ENCODE measurements around the gene ITFG1. TPM values are rescaled to one million over a fixed set of nuclear protein-coding genes. Genes with fewer than 3 reads are reported as not detected.

The ITFG1 gene
- total RNA-seq, 1 experiment from 2014 or later = 20.0 TPM

GRCh38 chr16:47309581-47310312, 151.1 kb downstream of the ITFG1 start:
- ATAC-seq (peak; percentile 33; the same call in 1 of the 2 replicates), DNase-seq (no peak)
- Histone ChIP-seq H3K9ac (ENCODE audit: low read length) (no peak overlapping the region), H3F3A (ENCODE audit: low read length, unreplicated experiment) (no peaks in the 10 kb centered on the region), H3K9me2 (replicated peaks; ENCODE audit: low read length) (no peaks in the 10 kb centered on the region), H3K4me1 (ENCODE audit: insufficient read depth, low read length) (no peaks in the 10 kb centered on the region), H3K79me2 (ENCODE audit: low read length) (no peaks in the 10 kb centered on the region), H3K27me3 (ENCODE audit: low read length) (no peaks in the 10 kb centered on the region), H3K9me3 (ENCODE audit: low read length) (no peaks in the 10 kb centered on the region), H3K4me3 (ENCODE audit: low read length) (no peak overlapping the region), H3K4me2 (ENCODE audit: low read length) (no peak overlapping the region), H3K27ac (ENCODE audit: low read length) (no peak overlapping the region), H4K20me1 (ENCODE audit: low read length) (no peaks in the 10 kb centered on the region), H3K36me3 (ENCODE audit: low read depth, low read length) (no peaks in the 10 kb centered on the region; the same call in 1 of the 2 replicates), H2AFZ (ENCODE audit: low read length) (no peak overlapping the region)
- TF ChIP-seq CTCF (conservative IDR thresholded peaks at IDR 0.05; ENCODE audit: low read depth, low read length) (no peak), EZH2phosphoT487 (IDR thresholded peaks at IDR 0.05; ENCODE audit: borderline replicate concordance, low read length) (no peak), EZH2 (IDR thresholded peaks at IDR 0.05; ENCODE audit: low read length, unreplicated experiment) (no peak)
- no TSS peak for BruUV-seq (replicated peaks)
- POLR2A ChIA-PET (ENCODE audit: unreplicated experiment) = no interaction called here
- CTCF ChIA-PET = no interaction called here
- intact Hi-C loops (cut with micrococcal nuclease) = no loop called here

GRCh38 chr16:47308601-47309000, 152.3 kb downstream of the ITFG1 start:
- TF ChIP-seq CTCF (conservative IDR thresholded peaks at IDR 0.05; ENCODE audit: low read depth, low read length) (no peak), EZH2phosphoT487 (IDR thresholded peaks at IDR 0.05; ENCODE audit: borderline replicate concordance, low read length) (no peak), EZH2 (IDR thresholded peaks at IDR 0.05; ENCODE audit: low read length, unreplicated experiment) (no peak)

GRCh38 chr16:47304563-47304962, 156.3 kb downstream of the ITFG1 start:
- no peak overlapping the region for H3K4me3 ChIP-seq (ENCODE audit: low read length)
- no peak overlapping the region for H3K4me2 ChIP-seq (ENCODE audit: low read length)
- H3K27ac ChIP-seq (ENCODE audit: low read length) = no peak overlapping the region
- no peaks in the 10 kb centered on the region for H3K36me3 ChIP-seq (ENCODE audit: low read depth, low read length)
- CTCF ChIA-PET = no interaction called here
- H4K20me1 ChIP-seq (ENCODE audit: low read length) = no peaks in the 10 kb centered on the region
- no peaks in the 10 kb centered on the region for H3K9me3 ChIP-seq (ENCODE audit: low read length)
- no peak overlapping the region for H2AFZ ChIP-seq (ENCODE audit: low read length)
- ATAC-seq (no peak), DNase-seq (no peak)
- no peaks in the 10 kb centered on the region for H3K4me1 ChIP-seq (ENCODE audit: insufficient read depth, low read length)
- H3K9me2 ChIP-seq (replicated peaks; ENCODE audit: low read length) = no peaks in the 10 kb centered on the region
- intact Hi-C loops (cut with micrococcal nuclease) = no loop called here
- H3F3A ChIP-seq (ENCODE audit: low read length, unreplicated experiment) = no peaks in the 10 kb centered on the region
- no TSS peak for BruUV-seq (replicated peaks)
- no peaks in the 10 kb centered on the region for H3K79me2 ChIP-seq (ENCODE audit: low read length)
- TF ChIP-seq EZH2 (IDR thresholded peaks at IDR 0.05; ENCODE audit: low read length, unreplicated experiment) (no peak), EZH2phosphoT487 (IDR thresholded peaks at IDR 0.05; ENCODE audit: borderline replicate concordance, low read length) (no peak), CTCF (conservative IDR thresholded peaks at IDR 0.05; ENCODE audit: low read depth, low read length) (no peak)
- H3K9ac ChIP-seq (ENCODE audit: low read length) = no peak overlapping the region
- H3K27me3 ChIP-seq (ENCODE audit: low read length) = no peaks in the 10 kb centered on the region
- POLR2A ChIA-PET (ENCODE audit: unreplicated experiment) = no interaction called here

More at GRCh38 chr16:47308601-47309000, 152.3 kb downstream of the ITFG1 start:
- no peak overlapping the region for H3K4me3 ChIP-seq (ENCODE audit: low read length)
- no peak for DNase-seq
- POLR2A ChIA-PET (ENCODE audit: unreplicated experiment) = no interaction called here
- no peaks in the 10 kb centered on the region for H3K27me3 ChIP-seq (ENCODE audit: low read length)
- no peaks in the 10 kb centered on the region for H3K4me1 ChIP-seq (ENCODE audit: insufficient read depth, low read length)
- H2AFZ ChIP-seq (ENCODE audit: low read length) = no peak overlapping the region
- BruUV-seq (replicated peaks) = no TSS peak
- H4K20me1 ChIP-seq (ENCODE audit: low read length) = no peaks in the 10 kb centered on the region
- no peak for ATAC-seq
- no peaks in the 10 kb centered on the region for H3F3A ChIP-seq (ENCODE audit: low read length, unreplicated experiment)
- no peaks in the 10 kb centered on the region for H3K79me2 ChIP-seq (ENCODE audit: low read length)
- CTCF ChIA-PET = no interaction called here
- intact Hi-C loops (cut with micrococcal nuclease) = no loop called here
- H3K4me2 ChIP-seq (ENCODE audit: low read length) = no peak overlapping the region
- H3K36me3 ChIP-seq (ENCODE audit: low read depth, low read length) = no peaks in the 10 kb centered on the region; the same call in 1 of the 2 replicates
- no peak overlapping the region for H3K9ac ChIP-seq (ENCODE audit: low read length)
- no peaks in the 10 kb centered on the region for H3K9me3 ChIP-seq (ENCODE audit: low read length)
- no peak overlapping the region for H3K27ac ChIP-seq (ENCODE audit: low read length)
- no peaks in the 10 kb centered on the region for H3K9me2 ChIP-seq (replicated peaks; ENCODE audit: low read length)

Measured in PC-3 (cell line).